Neuronal stem cell (in vitro differentiated cells): ENCODE data around the gene DEXI.

Experiments used
- DNase-seq: peaks from one replicate; pipeline ENCODE4 v3.0.0-alpha.2; 2013; ENCODE audit warnings: low spot score
- H2AFZ ChIP-seq: one replicate; pipeline ENCODE4 v1.6.1; 2013; ENCODE audit warnings: mild to moderate bottlenecking, low read length, inconsistent platforms
- H2AK5ac ChIP-seq: 2 replicates; pipeline ENCODE4 v1.6.1; 2013; ENCODE audit warnings: low read depth, mild to moderate bottlenecking, inconsistent platforms, low read length, moderate library complexity, mixed read lengths
- H2BK120ac ChIP-seq: 2 replicates; pipeline ENCODE4 v1.6.1; 2013; ENCODE audit warnings: low read depth, mild to moderate bottlenecking, inconsistent platforms, low read length, moderate library complexity, mixed read lengths
- H2BK12ac ChIP-seq: one replicate; pipeline ENCODE4 v1.6.1; 2013; ENCODE audit warnings: low read length, inconsistent platforms
- H2BK15ac ChIP-seq: 2 replicates; pipeline ENCODE4 v1.6.1; 2013; ENCODE audit warnings: mild to moderate bottlenecking, low read length, inconsistent platforms, mixed read lengths
- H2BK5ac ChIP-seq: one replicate; pipeline ENCODE4 v1.6.1; 2013; ENCODE audit warnings: inconsistent platforms, mild to moderate bottlenecking, low read length, moderate library complexity
- H3K14ac ChIP-seq: one replicate; pipeline ENCODE4 v1.6.1; 2013; ENCODE audit warnings: low read length, inconsistent platforms
- H3K18ac ChIP-seq: 2 replicates; pipeline ENCODE4 v1.6.1; 2013; ENCODE audit warnings: low read length, inconsistent platforms
- H3K23ac ChIP-seq: 2 replicates; pipeline ENCODE4 v1.6.1; 2013; ENCODE audit warnings: low read depth, mild to moderate bottlenecking, mixed read lengths, low read length, inconsistent platforms; ENCODE audit not compliant: poor library complexity
- H3K27ac ChIP-seq: replicated peaks from 3 replicates; pipeline ENCODE4 v1.5.1; 2013; ENCODE audit warnings: low read length, inconsistent platforms
- H3K27me3 ChIP-seq, 3 experiments: 2 replicates each; pipeline ENCODE4 v1.6.1; 2013; ENCODE audit warnings: low read length in 3 of 3, mild to moderate bottlenecking in 2 of 3, inconsistent platforms in 1 of 3, low read depth in 1 of 3, mixed read lengths in 1 of 3, moderate library complexity in 1 of 3; ENCODE audit not compliant: control insufficient read depth in 3 of 3, insufficient read depth in 3 of 3
- H3K36me3 ChIP-seq, 2 donors: replicated peaks in 1 of 2; 2 replicates each; pipeline ENCODE4 v1.6.1; 2013; ENCODE audit warnings: low read length in 2 of 2; ENCODE audit not compliant: control insufficient read depth in 2 of 2, insufficient read depth in 2 of 2
- H3K4ac ChIP-seq: 2 replicates; pipeline ENCODE4 v1.6.1; 2013; ENCODE audit warnings: inconsistent platforms, mild to moderate bottlenecking, low read length, moderate library complexity
- H3K4me1 ChIP-seq, 2 donors: 1 replicate in 1 of 2; 2 replicates in 1 of 2; pipeline ENCODE4 v1.6.1; 2013; ENCODE audit warnings: low read length in 2 of 2, low read depth in 1 of 2; ENCODE audit not compliant: control insufficient read depth in 2 of 2, insufficient read depth in 1 of 2
- H3K4me2 ChIP-seq: one replicate; pipeline ENCODE4 v1.6.1; 2013; ENCODE audit warnings: mild to moderate bottlenecking, low read length, inconsistent platforms; ENCODE audit not compliant: insufficient read depth, poor library complexity, severe bottlenecking
- H3K4me3 ChIP-seq, 2 donors: 2 replicates each; pipeline ENCODE4 v1.5.1; 2013; ENCODE audit warnings: low read length in 2 of 2, mild to moderate bottlenecking in 2 of 2, inconsistent platforms in 1 of 2, moderate library complexity in 1 of 2
- H3K79me1 ChIP-seq: one replicate; pipeline ENCODE4 v1.6.1; 2013; ENCODE audit warnings: low read depth, mild to moderate bottlenecking, inconsistent platforms, low read length, moderate library complexity
- H3K9ac ChIP-seq: one replicate; pipeline ENCODE4 v1.6.1; 2013; ENCODE audit warnings: mild to moderate bottlenecking, low read depth, low read length, inconsistent platforms; ENCODE audit not compliant: poor library complexity
- H3K9me3 ChIP-seq, 2 donors: replicated peaks in 1 of 2; 2 replicates each; pipeline versions ENCODE3 to v1.6.1; 2013; ENCODE audit warnings: low read length in 2 of 2, mild to moderate bottlenecking in 2 of 2, inconsistent platforms in 1 of 2, low read depth in 1 of 2, mixed read lengths in 1 of 2, moderate library complexity in 1 of 2; ENCODE audit not compliant: control insufficient read depth in 2 of 2, insufficient read depth in 1 of 2
- H4K8ac ChIP-seq: one replicate; pipeline ENCODE4 v1.6.1; 2013; ENCODE audit warnings: low read depth, mild to moderate bottlenecking, inconsistent platforms, low read length, moderate library complexity
- H4K91ac ChIP-seq: one replicate; pipeline ENCODE4 v1.6.1; 2013; ENCODE audit warnings: low read length, low read depth, mild to moderate bottlenecking, inconsistent platforms; ENCODE audit not compliant: poor library complexity
- WGBS, 2 donors: extraction: QIAGEN DNeasy Blood & Tissue Kit; methylation state at CpG; one replicate each; pipeline ENCODE4 v1.1.7; 2013; ENCODE audit warnings: missing lambda C conversion rate in 2 of 2, mixed read lengths in 1 of 2; ENCODE audit not compliant: insufficient read length in 2 of 2, insufficient replicate concordance in 1 of 2; ENCODE audit errors: extremely low coverage in 2 of 2; 5-methylcytosine and 5-hydroxymethylcytosine counted together

The DEXI gene

GRCh38 chr16:10932959-10933710 is 9.1 kb downstream of the DEXI start:
- Histone ChIP-seq H3K36me3 (peaks cover 4 to 58% of the 10 kb centered on the region in 2 donors), H2BK12ac (no peak overlapping the region), H2BK15ac (no peak overlapping the region), H2BK5ac (no peak overlapping the region), H3K18ac (no peak overlapping the region), H2BK120ac (no peak overlapping the region), H3K14ac (no peak overlapping the region), H3K9ac (no peak overlapping the region), H3K27me3 (no peaks in the 10 kb centered on the region), H3K4ac (no peak overlapping the region), H4K8ac (no peak overlapping the region), H3K79me1 (peaks cover 2% of the 10 kb centered on the region), H3K27ac (no peak overlapping the region), H3K9me3 (no peaks in the 10 kb centered on the region), H4K91ac (no peak overlapping the region), H3K4me3 (no peak overlapping the region), H2AFZ (no peak overlapping the region), H3K23ac (peak overlapping the region; percentile 27), H2AK5ac (no peak overlapping the region), H3K4me2 (no peak overlapping the region), H3K4me1 (no peaks in the 10 kb centered on the region)
- no peak for DNase-seq
- no CpG with 5 or more reads among the region's 11 CpGs for WGBS, 2 donors

DNA sequence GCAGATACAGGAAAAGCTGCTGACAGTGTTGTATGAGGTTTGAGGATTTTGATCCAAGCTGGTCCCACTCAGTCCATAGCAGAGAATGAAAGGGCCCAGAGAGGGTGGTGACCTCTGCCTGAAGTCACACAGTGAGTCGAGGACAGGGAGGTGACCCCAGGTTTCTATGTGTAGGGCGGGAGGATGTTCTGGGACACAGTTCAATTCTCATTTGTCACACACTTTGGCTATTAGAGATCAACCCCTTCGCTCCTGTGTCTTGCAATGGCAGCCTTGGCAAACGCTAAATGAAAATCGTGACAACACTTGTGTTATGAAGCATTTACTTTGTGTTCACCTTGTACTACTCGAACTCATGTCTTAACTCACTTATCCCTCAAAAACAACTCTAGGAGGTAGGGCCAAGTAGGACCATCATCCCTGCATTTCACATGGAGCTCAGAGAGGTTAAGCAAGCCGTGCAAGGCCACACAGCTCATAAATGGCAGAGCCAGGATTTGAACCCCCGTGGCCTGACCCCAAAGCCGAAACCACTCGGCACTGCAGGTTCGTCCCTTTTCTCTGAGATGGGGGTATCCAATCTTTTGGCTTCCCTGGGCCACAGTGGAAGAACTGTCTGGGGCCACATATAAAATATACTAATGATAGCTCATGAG is 10.2 kb downstream of the DEXI start:
- no peak overlapping the region for H3K4me2 ChIP-seq
- H3K4me1 ChIP-seq = no peaks in the 10 kb centered on the region
- H2BK12ac ChIP-seq = no peak overlapping the region
- no peak overlapping the region for H3K27ac ChIP-seq
- H4K8ac ChIP-seq = no peak overlapping the region
- H3K36me3 ChIP-seq = peaks cover 10 to 61% of the 10 kb centered on the region in 2 donors
- no peak for DNase-seq
- no peak overlapping the region for H2BK120ac ChIP-seq
- no peak overlapping the region for H2AK5ac ChIP-seq
- no peak overlapping the region for H2BK5ac ChIP-seq
- H2AFZ ChIP-seq = no peak overlapping the region
- no CpG with 5 or more reads among the region's 11 CpGs for WGBS, 2 donors
- no peak overlapping the region for H3K18ac ChIP-seq
- no peak overlapping the region for H3K4me3 ChIP-seq
- H3K14ac ChIP-seq = no peak overlapping the region
- H4K91ac ChIP-seq = no peak overlapping the region
- H3K27me3 ChIP-seq = peaks cover 0 to 2% (median 0%) of the 10 kb centered on the region in 3 experiments
- no peak overlapping the region for H3K9ac ChIP-seq
- H3K4ac ChIP-seq = no peak overlapping the region
- H3K79me1 ChIP-seq = peaks cover 2% of the 10 kb centered on the region
- H3K9me3 ChIP-seq = no peaks in the 10 kb centered on the region
- H2BK15ac ChIP-seq = no peak overlapping the region
- no peak overlapping the region for H3K23ac ChIP-seq

DNA sequence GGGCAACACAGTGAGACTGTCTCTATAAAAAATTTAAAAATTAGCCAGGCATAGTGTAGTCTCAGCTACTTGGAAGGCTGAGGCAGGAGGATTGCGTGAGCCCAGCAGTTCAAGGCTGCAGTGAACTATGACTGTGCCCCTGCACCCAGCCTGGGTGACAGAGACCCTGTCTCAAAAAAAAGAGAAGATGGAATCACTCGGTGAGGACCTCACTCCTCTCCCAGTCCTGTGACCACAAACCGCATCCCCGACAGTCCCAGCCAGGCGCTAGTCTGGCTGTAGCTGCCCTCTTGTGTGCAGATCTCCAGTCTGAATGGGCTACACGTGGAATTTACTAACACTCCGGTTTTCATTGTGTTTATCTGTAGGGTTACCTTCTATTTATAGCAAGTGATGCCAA is 11.1 kb downstream of the DEXI start:
- H3K27me3 ChIP-seq = peaks cover 0 to 2% (median 0%) of the 10 kb centered on the region in 3 experiments
- H4K91ac ChIP-seq = no peak overlapping the region
- H4K8ac ChIP-seq = no peak overlapping the region
- H3K9me3 ChIP-seq = no peaks in the 10 kb centered on the region
- no peak overlapping the region for H3K9ac ChIP-seq
- no peak overlapping the region for H3K18ac ChIP-seq
- no CpG with 5 or more reads among the region's 7 CpGs for WGBS, 2 donors
- no peak overlapping the region for H3K4ac ChIP-seq
- no peak overlapping the region for H3K14ac ChIP-seq
- H2BK5ac ChIP-seq = no peak overlapping the region
- H3K23ac ChIP-seq = no peak overlapping the region
- H2AFZ ChIP-seq = no peak overlapping the region
- peaks cover 12 to 58% of the 10 kb centered on the region in 2 donors for H3K36me3 ChIP-seq
- no peak overlapping the region for H2AK5ac ChIP-seq
- H3K4me1 ChIP-seq = no peaks in the 10 kb centered on the region
- H3K4me3 ChIP-seq = no peak overlapping the region
- no peak overlapping the region for H2BK12ac ChIP-seq
- H2BK120ac ChIP-seq = no peak overlapping the region
- no peak for DNase-seq
- no peak overlapping the region for H3K4me2 ChIP-seq
- H3K79me1 ChIP-seq = peaks cover 2% of the 10 kb centered on the region
- no peak overlapping the region for H2BK15ac ChIP-seq
- no peak overlapping the region for H3K27ac ChIP-seq

DNA sequence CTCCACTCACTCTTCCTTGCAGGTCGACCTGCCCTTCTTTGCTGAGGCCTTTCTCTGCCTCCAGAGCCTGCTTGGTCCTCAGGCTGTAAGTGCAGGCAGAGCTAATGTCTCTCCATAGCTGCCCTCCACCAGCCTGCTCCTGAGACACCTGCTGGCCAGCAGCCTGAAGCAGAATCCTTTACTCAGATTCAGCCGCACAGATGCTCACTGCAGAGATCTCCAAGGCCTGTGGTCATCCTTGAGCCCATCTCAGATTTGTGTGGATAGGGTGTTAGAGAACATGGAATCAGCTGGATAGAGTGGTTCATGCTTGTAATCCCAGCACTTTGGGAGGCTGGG is 11.5 kb downstream of the DEXI start:
- H2BK120ac ChIP-seq = no peak overlapping the region
- H2BK15ac ChIP-seq = no peak overlapping the region
- H2BK12ac ChIP-seq = no peak overlapping the region
- no peak for DNase-seq
- no peak overlapping the region for H3K23ac ChIP-seq
- no peak overlapping the region for H3K4me3 ChIP-seq
- peaks cover 15 to 62% of the 10 kb centered on the region in 2 donors for H3K36me3 ChIP-seq
- H2BK5ac ChIP-seq = no peak overlapping the region
- no peaks in the 10 kb centered on the region for H3K9me3 ChIP-seq
- no peak overlapping the region for H3K4me2 ChIP-seq
- peaks cover 2% of the 10 kb centered on the region for H3K79me1 ChIP-seq
- no peak overlapping the region for H4K8ac ChIP-seq
- no peak overlapping the region for H2AK5ac ChIP-seq
- H3K27ac ChIP-seq = no peak overlapping the region
- H3K27me3 ChIP-seq = peaks cover 0 to 2% (median 0%) of the 10 kb centered on the region in 3 experiments
- no peaks in the 10 kb centered on the region for H3K4me1 ChIP-seq
- no peak overlapping the region for H3K14ac ChIP-seq
- no peak overlapping the region for H3K9ac ChIP-seq
- no peak overlapping the region for H3K4ac ChIP-seq
- H3K18ac ChIP-seq = no peak overlapping the region
- WGBS, 2 donors = no CpG with 5 or more reads among the region's 2 CpGs
- H4K91ac ChIP-seq = no peak overlapping the region
- H2AFZ ChIP-seq = no peak overlapping the region
